Endothelial cell of umbilical vein (primary cell): ENCODE data around the gene YPEL5. TPM values are rescaled to one million over a fixed set of nuclear protein-coding genes. Genes with fewer than 3 reads are reported as not detected.

Experiments used
- Bru-seq: library from RNA; stranded (reverse); fragments of 400-500 nt; gene quantifications from one replicate; lab custom pipeline; 2021; lab: Mats Ljungman, UMichigan
- BruChase-seq, 2 experiments: library from RNA; stranded (reverse); fragments of 400-500 nt; gene quantifications; one replicate each; lab custom pipeline; 2021; lab: Mats Ljungman, UMichigan
- BruUV-seq: library from RNA; stranded (reverse); fragments of 400-500 nt; replicated peaks from 2 replicates; lab custom pipeline; 2021; lab: Mats Ljungman, UMichigan
- CTCF ChIA-PET: fragments of 300-600, 350-600 bp; sonication (Branson Sonifier 250); formaldehyde crosslinking; loops from one replicate; lab custom pipeline; 2021; ENCODE audit warnings: antibody characterized with exemption, inconsistent platforms; lab: Charles Lee
- POLR2A ChIA-PET: fragments of 300-600, 350-600 bp; sonication (Branson Sonifier 250); formaldehyde crosslinking; loops from one replicate; lab custom pipeline; 2021; ENCODE audit warnings: antibody characterized with exemption, inconsistent platforms; lab: Charles Lee
- DNase-seq: peaks from one replicate; pipeline ENCODE4 v3.0.0-alpha.2; 2011; ENCODE audit warnings: low read depth, low spot score
- FAIRE-seq: peaks from 2 replicates; lab custom pipeline; 2011; peaks lifted over from hg19 to GRCh38; lab: Jason Lieb, UNC
- H2AFZ ChIP-seq: 2 replicates; pipeline ENCODE4 v1.6.0; 2012; ENCODE audit warnings: low read depth, low read length, control low read depth, inconsistent platforms
- H3K27ac ChIP-seq: 2 replicates; pipeline ENCODE4 v1.5.1; 2011; ENCODE audit warnings: low read depth, mild to moderate bottlenecking, control low read depth, low read length, moderate library complexity; ENCODE audit not compliant: insufficient read depth
- H3K27me3 ChIP-seq, 2 experiments: 2 replicates each; pipeline versions ENCODE4 v1.6.0 to v1.6.1; 2011; ENCODE audit warnings: low read length in 2 of 2, mixed read lengths in 1 of 2; ENCODE audit not compliant: control insufficient read depth in 2 of 2, insufficient read depth in 2 of 2
- H3K36me3 ChIP-seq, 2 experiments: 2 replicates in 1 of 2; 3 replicates in 1 of 2; pipeline ENCODE4 v1.5.1; 2011; ENCODE audit warnings: low read length in 2 of 2, mild to moderate bottlenecking in 1 of 2, moderate library complexity in 1 of 2; ENCODE audit not compliant: control insufficient read depth in 2 of 2, insufficient read depth in 2 of 2; ENCODE audit errors: extremely low read depth in 1 of 2
- H3K4me1 ChIP-seq: 3 replicates; pipeline ENCODE4 v1.5.1; 2011; ENCODE audit warnings: mild to moderate bottlenecking, low read length; ENCODE audit not compliant: control insufficient read depth, insufficient read depth; ENCODE audit errors: extremely low read depth
- H3K4me2 ChIP-seq: 2 replicates; pipeline ENCODE4 v1.6.1; 2011; ENCODE audit warnings: low read length, control low read depth, mixed read lengths; ENCODE audit not compliant: insufficient read depth
- H3K4me3 ChIP-seq, 3 experiments: fragments of 200-600 bp in 1 of 3; sonication (generic), shearing (Covaris generic) in 1 of 3; replicated peaks in 1 of 3; 2 replicates each; pipeline ENCODE4 v1.5.1; 2011 to 2016; ENCODE audit warnings: control low read depth in 3 of 3, low read length in 3 of 3, mild to moderate bottlenecking in 2 of 3, inconsistent platforms in 1 of 3, low read depth in 1 of 3, moderate library complexity in 1 of 3; ENCODE audit not compliant: insufficient read depth in 1 of 3
- H3K79me2 ChIP-seq: 2 replicates; pipeline ENCODE4 v1.6.0; 2012; ENCODE audit warnings: low read length, inconsistent platforms; ENCODE audit not compliant: control insufficient read depth, insufficient read depth
- H3K9ac ChIP-seq: replicated peaks from 2 replicates; pipeline ENCODE3; 2011; ENCODE audit warnings: low read length, control low read depth; ENCODE audit not compliant: insufficient read depth; ENCODE audit errors: extremely low read depth
- H3K9me1 ChIP-seq: replicated peaks from 3 replicates; pipeline ENCODE4 v1.6.0; 2011; ENCODE audit warnings: mild to moderate bottlenecking, low read length; ENCODE audit not compliant: control insufficient read depth, insufficient read depth; ENCODE audit errors: extremely low read depth
- H3K9me3 ChIP-seq: replicated peaks from 2 replicates; pipeline ENCODE4 v1.5.1; 2012; ENCODE audit warnings: low read length, inconsistent platforms; ENCODE audit not compliant: control insufficient read depth, insufficient read depth
- H4K20me1 ChIP-seq: replicated peaks from 2 replicates; pipeline ENCODE3; 2011; ENCODE audit warnings: mild to moderate bottlenecking, low read length; ENCODE audit not compliant: control insufficient read depth, insufficient read depth; ENCODE audit errors: extremely low read depth
- EZH2 ChIP-seq: IDR thresholded peaks from 2 replicates; pipeline ENCODE4 v1.6.1; 2012; ENCODE audit warnings: borderline replicate concordance, low read depth, mild to moderate bottlenecking, moderate library complexity, low read length, inconsistent platforms; ENCODE audit not compliant: severe bottlenecking
- FOS ChIP-seq: IDR thresholded peaks from 2 replicates; pipeline ENCODE4 v1.6.1; 2011; ENCODE audit warnings: mild to moderate bottlenecking, low read length, moderate library complexity, borderline replicate concordance; ENCODE audit not compliant: insufficient read depth
- GATA2 ChIP-seq: IDR thresholded peaks from 2 replicates; pipeline ENCODE4 v1.7.0; 2011; ENCODE audit warnings: low read depth, mild to moderate bottlenecking, moderate library complexity, mixed read lengths, low read length; ENCODE audit not compliant: insufficient read length, insufficient read depth
- POLR2A ChIP-seq: IDR thresholded peaks from 2 replicates; pipeline ENCODE4 v1.6.1; 2012; ENCODE audit warnings: low read depth, mild to moderate bottlenecking, control low read depth, low read length
- POLR2AphosphoS5 ChIP-seq: IDR thresholded peaks from 2 replicates; pipeline ENCODE4 v1.6.1; 2012; ENCODE audit warnings: low read depth, mild to moderate bottlenecking, control low read depth, low read length, moderate library complexity; ENCODE audit not compliant: insufficient read depth
- dilution Hi-C: fragments of 300-500 bp; cut with MboI; formaldehyde crosslinking; loops from one replicate; pipeline ENCODE4 v1.15.0; 2019; ENCODE audit warnings: low sequenced_read_pairs; ENCODE audit not compliant: extremely low pct_ligation_motif_present
- intact Hi-C: fragments of 100-400 bp; cut with micrococcal nuclease; formaldehyde crosslinking; loops from one replicate; pipeline ENCODE4 v1.10.0; 2022
- long read RNA-seq: library from polyadenylated mRNA; stranded (forward); transcript quantifications from one replicate; pipeline ENCODE4 v2.0.0, GENCODE V29; 2021
- polyA minus RNA-seq, 3 experiments: library from RNA; depleted of rRNA, polyadenylated mRNA; stranded (reverse); fragments of >200 nt; gene quantifications; 1 replicate in 1 of 3; 2 replicates in 2 of 3; pipeline ENCODE4 v1.2.3, GENCODE V29; 2011
- polyA plus RNA-seq, 4 experiments: library from polyadenylated mRNA; depleted of rRNA in 3 of 4; stranded (reverse) in 3 of 4; unstranded in 1 of 4; fragments of >200 nt; gene quantifications; 2 replicates each; pipeline versions ENCODE4 v1.2.1 to v1.2.3, GENCODE V29; 2011 to 2012; ENCODE audit warnings: missing spikeins in 1 of 4
- total RNA-seq: library from RNA; stranded (reverse); gene quantifications from 2 replicates; pipeline ENCODE4 v1.2.3, GENCODE V29; 2021
- TF ChIP-seq, protein P1 (sequence below): IDR thresholded peaks from 2 replicates; pipeline ENCODE4 v1.6.1; 2011; ENCODE audit not compliant: insufficient read depth, insufficient read length
- TF ChIP-seq, protein P2 (sequence below), 2 donors: IDR thresholded peaks; 1 replicate in 1 of 2; 2 replicates in 1 of 2; pipeline ENCODE4 v1.5.1; 2011; ENCODE audit warnings: low read length in 2 of 2, mild to moderate bottlenecking in 2 of 2, moderate library complexity in 2 of 2, control low read depth in 1 of 2, inconsistent platforms in 1 of 2, low read depth in 1 of 2; ENCODE audit not compliant: insufficient read depth in 1 of 2; ENCODE audit errors: extremely low read depth in 1 of 2

Gene YPEL5
- total RNA-seq (59.3 and 62.0 TPM in 2 replicates), polyA plus RNA-seq (49.5 and 51.8 TPM in 2 replicates), polyA minus RNA-seq (78.6 and 96.8 TPM in 2 replicates), Bru-seq, nascent RNA (percentile 92 among the genes with signal in this experiment), BruChase-seq, experiment 1, labeled RNA remaining after a 6-hour chase (percentile 93 among the genes with signal in this experiment), BruChase-seq, experiment 2, labeled RNA remaining after a 2-hour chase (percentile 92 among the genes with signal in this experiment)
- polyA plus RNA-seq (2011; cell fraction: cytosol; rRNA removed): 54.0 and 67.5 TPM in 2 replicates
- 68.2 and 80.6 TPM in 2 replicates for polyA plus RNA-seq (2011; cell fraction: nucleus; rRNA removed)
- polyA plus RNA-seq (2012): 75.4 and 100 TPM in 2 replicates
- 7.8 TPM for polyA minus RNA-seq (2011; cell fraction: cytosol; rRNA and poly(A)+ RNA removed)
- 75.8 and 85.7 TPM in 2 replicates for polyA minus RNA-seq (2011; cell fraction: nucleus; rRNA and poly(A)+ RNA removed)
- long read RNA-seq, transcript YPEL5-204 (4 exons, 2,197 nt): minor isoform, 7 of 169 reads
- long read RNA-seq, transcript YPEL5-201 (3 exons, 2,182 nt): major isoform, 123 of 169 reads
- long read RNA-seq, transcript YPEL5-202 (4 exons, 2,499 nt): minor isoform, 23 of 169 reads
- long read RNA-seq, partial matches to known transcripts: 0 of 169 reads
- long read RNA-seq, other reads (novel, unspliced or antisense): 14 of 169 reads

DNA sequence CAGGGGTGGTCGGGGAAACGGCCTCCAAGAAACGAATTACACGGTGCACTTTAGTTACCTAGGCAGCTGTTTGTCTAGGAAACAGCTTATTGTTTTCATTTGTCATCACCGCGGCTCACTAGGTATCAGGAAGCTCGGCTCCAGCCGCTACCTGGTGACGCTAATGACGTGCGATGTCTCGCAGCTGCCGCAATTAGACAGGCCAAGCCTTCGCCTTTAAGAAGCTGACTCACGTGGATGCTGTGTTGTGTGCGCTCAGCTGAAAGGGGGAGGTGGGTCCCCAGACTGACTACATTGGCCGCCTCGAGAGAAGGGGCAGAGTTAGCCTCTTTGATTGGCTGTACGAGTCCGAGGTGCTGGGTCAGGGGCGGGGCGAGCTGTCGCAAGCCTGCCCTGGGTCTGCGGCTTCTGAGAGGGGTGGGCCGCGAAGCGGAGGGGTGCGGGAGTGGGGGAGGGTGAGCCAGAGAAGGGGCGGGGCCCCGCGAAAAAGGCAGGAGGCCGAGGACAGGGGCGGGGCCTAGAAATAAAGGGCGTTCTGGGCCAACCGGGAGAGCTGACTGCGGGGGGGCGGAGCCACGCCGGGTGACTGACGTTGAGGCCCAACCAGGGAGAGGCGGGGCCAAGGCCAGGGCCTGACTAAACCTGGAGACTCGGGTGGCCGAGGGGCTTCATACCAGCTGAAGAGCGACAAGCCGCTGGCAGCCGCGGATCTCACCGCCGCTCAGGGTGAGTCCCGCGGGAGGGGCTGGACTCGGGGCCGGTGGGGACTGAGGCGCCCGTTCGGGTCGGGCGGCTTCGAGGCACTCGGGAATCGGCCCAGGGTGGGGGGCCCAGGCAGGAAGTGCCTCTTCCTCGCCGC is at the start of gene YPEL5:
YPEL5 (plus strand) TSS at position 671 of the 859 bp plus-strand sequence. CDS start 9,645 bp downstream, outside the sequence.
- H3K4me1 ChIP-seq: peaks cover 30% of the 10 kb centered on the region
- peaks cover 1 to 7% of the 10 kb centered on the region in 2 experiments for H3K27me3 ChIP-seq
- dilution Hi-C loops (no loop called here), intact Hi-C loops (loop anchor here (2.0 to 5.0 kb wide), 4 partner anchors 56 to 566 kb away; partner anchors contain the start of genes LBH and LCLAT1)
- TF ChIP-seq EZH2: no peak
- TF ChIP-seq POLR2AphosphoS5: peak; percentile 58
- TF ChIP-seq GATA2: no peak
- peak; percentile 58 for TF ChIP-seq FOS
- TF ChIP-seq, protein P1, sequence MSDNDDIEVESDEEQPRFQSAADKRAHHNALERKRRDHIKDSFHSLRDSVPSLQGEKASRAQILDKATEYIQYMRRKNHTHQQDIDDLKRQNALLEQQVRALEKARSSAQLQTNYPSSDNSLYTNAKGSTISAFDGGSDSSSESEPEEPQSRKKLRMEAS: peak; percentile 83
- TF ChIP-seq, protein P2, sequence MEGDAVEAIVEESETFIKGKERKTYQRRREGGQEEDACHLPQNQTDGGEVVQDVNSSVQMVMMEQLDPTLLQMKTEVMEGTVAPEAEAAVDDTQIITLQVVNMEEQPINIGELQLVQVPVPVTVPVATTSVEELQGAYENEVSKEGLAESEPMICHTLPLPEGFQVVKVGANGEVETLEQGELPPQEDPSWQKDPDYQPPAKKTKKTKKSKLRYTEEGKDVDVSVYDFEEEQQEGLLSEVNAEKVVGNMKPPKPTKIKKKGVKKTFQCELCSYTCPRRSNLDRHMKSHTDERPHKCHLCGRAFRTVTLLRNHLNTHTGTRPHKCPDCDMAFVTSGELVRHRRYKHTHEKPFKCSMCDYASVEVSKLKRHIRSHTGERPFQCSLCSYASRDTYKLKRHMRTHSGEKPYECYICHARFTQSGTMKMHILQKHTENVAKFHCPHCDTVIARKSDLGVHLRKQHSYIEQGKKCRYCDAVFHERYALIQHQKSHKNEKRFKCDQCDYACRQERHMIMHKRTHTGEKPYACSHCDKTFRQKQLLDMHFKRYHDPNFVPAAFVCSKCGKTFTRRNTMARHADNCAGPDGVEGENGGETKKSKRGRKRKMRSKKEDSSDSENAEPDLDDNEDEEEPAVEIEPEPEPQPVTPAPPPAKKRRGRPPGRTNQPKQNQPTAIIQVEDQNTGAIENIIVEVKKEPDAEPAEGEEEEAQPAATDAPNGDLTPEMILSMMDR (IDR thresholded peaks at IDR 0.05; ENCODE audit: extremely low read depth in 1 of 2, insufficient read depth in 1 of 2, low read depth in 1 of 2, low read length in 2 of 2): no peak
- peak; percentile 66 for TF ChIP-seq POLR2A
- H3K4me3 ChIP-seq: peak within 1 kb of the TSS; percentile 75 to 92 (median 80)
- ChIA-PET CTCF (interaction anchor here (0.7 to 8.0 kb wide), 8 partner anchors 9 to 565 kb away, joined by 3 to 101 read pairs (median 6); no protein-coding TSS in a partner anchor), POLR2A (interaction anchor here (0.6 to 1.2 kb wide), 6 partner anchors 11 to 1137 kb away, joined by 3 to 14 read pairs (median 4); partner anchors contain the start of gene LBH)
- no peaks in the 10 kb centered on the region for H4K20me1 ChIP-seq
- no TSS peak for BruUV-seq
- H3K27ac ChIP-seq: peak within 1 kb of the TSS; percentile 87
- peak within 1 kb of the TSS; percentile 63 for H2AFZ ChIP-seq
- H3K9me1 ChIP-seq: no peaks in the 10 kb centered on the region
- no peaks in the 10 kb centered on the region for H3K79me2 ChIP-seq
- FAIRE-seq: peak; percentile 99
- peak; percentile 100 for DNase-seq
- no peaks in the 10 kb centered on the region for H3K9me3 ChIP-seq
- peak within 1 kb of the TSS; percentile 96 for H3K9ac ChIP-seq
- peaks cover 0 to 2% of the 10 kb centered on the region in 2 experiments for H3K36me3 ChIP-seq
- peak within 1 kb of the TSS; percentile 90 for H3K4me2 ChIP-seq
